CD4-positive, alpha-beta T cell treated with Interleukin-2 at 100 ng/mL for 4 hours (primary cell): Measurements from ENCODE around the gene USP3.
A peak's percentile ranks its signal among the peaks of the same experiment; 100 is the strongest.

Experiments used
- DNase-seq: peaks from one replicate; pipeline ENCODE4 v3.0.0-alpha.2; 2020; ENCODE audit warnings: low spot score

The USP3 gene

DNA sequence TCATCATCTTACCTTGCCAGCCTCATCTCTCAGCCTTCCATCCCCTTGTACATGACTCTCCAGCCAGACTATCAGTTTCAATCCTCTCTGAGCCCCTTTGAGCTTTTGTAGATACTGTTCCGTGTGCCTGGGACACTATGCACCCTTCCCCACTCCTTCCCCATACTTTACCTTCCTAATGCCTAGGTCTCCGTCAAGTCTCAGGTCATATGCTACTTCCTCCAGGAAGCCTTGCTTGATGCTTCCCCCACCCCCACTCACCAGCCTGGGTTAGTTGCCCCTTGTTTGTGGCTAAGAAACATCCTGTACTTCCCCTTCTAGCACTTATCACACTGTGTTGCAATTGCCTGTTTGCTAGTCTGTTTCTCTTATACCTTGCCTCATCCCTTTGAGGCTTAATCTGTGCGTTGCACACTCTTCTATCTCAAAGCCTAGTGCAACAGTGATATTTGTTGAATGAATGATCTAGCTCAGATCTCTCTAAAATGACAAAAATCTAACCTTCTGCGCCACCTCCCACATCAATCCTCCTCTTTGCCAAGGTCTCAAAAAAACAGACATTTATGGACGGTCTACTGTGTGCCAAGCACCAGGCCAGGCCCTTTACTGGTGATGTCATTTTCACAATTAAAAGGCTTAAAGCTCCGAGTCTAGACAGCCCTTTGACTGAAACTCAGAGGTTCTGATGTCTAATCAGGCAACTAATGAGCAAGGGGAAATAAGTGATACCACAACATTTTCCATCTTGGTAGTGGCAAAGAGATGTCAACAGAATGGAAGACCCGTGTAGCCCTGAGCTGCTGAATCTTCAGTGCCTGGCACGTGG lies 6.5 kb upstream of the USP3 start:
- DNase-seq = peak; percentile 84

DNA sequence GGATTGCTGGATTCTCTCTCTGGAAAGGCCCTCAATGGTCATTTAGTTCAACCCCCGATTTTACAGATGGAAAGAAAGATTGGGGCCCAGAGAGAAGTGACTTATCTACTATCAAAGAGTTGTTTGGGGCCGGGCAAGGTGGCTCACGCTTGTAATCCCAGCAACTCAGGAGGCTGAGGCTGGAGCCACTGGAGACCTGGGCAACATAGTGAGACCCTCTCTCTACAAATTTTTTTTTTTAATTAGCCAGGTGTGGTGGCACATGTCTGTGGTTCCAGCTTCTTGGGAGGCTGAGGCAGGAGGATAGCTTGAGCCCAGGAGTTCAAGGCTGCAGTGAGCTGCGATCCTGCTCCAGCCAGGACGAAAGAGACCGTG lies 5.2 kb upstream of the USP3 start:
- DNase-seq = no peak

DNA sequence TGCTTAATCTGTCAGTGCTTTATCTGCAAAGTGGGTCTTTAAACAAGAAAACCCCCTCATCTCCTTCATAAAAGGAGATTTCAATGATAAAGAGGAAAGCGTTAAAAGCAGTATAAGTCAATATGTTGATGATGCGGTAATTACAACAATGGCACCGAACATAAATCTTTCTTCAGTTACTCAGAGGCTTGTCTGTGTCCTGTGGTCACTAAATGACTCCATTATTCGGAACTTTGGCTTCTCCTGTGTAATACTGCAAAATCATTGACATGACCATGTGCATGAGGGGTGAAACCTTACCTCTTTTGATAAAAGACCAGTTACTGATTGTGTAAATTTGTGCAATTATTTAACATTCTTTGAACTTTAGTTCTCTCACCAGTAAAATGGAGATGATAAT lies 4.8 kb upstream of the USP3 start:
- DNase-seq = no peak

DNA sequence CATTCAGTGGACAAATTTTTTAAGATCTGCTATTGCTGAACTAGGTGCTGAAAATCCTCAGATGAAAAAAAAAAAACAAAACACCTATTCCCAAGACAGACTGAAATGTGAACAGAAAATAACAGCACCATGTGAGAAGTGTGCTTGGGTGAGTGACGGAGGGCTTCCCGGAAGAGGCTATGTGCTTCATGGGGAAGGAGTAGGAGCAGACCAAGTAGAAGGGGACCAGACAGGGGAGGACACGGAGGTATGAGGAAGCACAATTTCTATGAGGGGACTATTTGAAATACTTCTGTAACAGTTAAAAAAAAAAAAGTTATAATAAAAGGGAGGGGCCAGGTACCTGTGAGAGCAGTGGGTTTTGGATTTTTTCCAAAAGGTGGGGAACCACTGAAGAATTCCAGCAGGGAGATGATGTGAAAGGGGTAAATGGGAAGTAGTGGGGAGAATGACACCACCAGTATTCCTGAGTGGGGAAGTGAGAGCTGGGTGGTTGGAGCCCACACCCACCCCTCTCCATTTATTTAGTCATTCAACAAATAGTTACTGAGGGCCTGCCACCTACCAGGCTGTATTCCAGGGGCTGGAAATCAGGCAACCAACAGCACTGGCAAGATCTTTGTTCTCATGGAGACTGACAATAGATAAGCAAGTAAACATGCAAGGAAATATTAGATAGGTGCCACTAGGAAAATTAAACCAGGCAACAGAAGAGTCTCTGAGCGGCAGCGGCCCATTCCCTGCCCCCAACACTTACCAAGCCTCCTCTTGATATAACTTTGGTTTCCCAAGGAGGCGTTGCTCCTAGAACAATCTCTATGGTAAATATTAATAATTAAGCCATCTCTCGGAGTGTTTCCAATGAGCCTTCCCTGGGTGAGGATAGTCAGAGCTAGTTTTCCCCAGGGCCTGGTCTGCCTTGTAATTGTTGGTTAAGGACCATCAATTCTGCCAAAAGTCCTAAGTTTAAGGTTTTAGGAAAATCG lies 3.8 kb upstream of the USP3 start:
- DNase-seq = no peak

DNA sequence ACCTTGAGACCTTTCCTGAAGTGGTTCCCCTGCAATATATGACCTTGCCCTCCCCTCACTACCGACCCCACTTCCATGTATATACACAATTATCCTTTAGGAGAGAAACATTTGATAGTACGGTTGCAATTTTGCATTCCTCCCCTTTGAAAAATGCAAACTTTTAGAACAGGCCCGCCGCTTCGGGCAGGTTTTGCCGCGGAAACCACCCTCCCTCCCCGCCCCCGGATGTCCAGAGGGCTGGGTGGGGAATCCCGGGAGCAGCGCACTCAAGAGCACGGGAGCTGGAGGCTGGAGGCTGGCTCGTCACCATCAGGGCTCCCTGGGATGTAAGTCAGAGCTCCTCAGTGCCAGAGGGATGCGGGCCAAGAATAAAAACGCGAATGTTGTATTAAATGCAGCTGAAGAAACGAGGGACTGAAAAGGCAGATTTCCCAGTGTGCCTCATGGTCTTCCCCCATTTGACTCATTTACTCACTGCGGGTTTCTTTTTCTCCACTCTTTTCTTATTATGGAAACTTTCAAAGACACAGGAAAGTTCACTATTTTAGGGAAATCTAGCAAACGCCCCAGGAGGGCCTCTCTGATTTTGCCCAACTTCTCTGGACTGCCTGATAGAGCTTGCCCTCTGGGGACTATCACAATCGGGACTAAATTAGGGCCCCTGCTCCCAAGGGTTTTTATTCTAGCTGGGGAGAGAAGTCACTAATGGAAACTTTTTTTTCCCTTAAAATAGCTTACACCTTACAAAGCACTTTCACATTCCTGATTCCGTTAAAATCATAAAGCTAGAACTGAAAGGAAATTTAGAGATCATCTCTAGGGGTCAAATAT lies 2.9 kb upstream of the USP3 start:
- DNase-seq = no peak

DNA sequence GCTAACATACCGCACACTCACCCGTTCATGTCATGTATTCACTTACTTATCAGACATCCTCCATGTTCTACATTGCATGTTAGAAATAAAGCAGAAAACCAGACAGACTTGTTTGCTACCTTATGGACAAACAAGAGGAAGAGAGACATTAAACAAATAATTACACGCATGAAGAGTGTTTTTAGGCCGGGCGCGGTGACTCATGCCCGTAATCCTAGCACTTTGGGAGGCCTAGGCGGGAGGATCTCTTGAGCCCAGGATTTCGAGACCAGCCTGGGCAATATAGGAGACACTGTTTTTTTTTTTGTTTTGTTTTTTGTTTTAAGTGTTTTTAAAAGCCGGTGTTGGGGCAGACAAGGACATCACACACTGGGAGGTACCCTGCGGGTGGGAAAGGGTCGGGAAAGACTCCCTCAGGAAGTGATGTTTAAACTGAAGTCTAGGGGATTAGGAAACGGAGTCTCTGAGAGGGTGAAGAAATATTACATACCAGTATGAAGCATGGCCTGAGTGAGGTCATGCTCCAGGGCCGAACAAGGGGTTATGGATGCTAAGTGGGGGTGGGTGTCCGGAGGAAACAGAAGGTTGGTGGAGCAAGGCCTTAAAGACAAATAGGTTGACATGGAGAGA lies 2.1 kb upstream of the USP3 start:
- DNase-seq = no peak

DNA sequence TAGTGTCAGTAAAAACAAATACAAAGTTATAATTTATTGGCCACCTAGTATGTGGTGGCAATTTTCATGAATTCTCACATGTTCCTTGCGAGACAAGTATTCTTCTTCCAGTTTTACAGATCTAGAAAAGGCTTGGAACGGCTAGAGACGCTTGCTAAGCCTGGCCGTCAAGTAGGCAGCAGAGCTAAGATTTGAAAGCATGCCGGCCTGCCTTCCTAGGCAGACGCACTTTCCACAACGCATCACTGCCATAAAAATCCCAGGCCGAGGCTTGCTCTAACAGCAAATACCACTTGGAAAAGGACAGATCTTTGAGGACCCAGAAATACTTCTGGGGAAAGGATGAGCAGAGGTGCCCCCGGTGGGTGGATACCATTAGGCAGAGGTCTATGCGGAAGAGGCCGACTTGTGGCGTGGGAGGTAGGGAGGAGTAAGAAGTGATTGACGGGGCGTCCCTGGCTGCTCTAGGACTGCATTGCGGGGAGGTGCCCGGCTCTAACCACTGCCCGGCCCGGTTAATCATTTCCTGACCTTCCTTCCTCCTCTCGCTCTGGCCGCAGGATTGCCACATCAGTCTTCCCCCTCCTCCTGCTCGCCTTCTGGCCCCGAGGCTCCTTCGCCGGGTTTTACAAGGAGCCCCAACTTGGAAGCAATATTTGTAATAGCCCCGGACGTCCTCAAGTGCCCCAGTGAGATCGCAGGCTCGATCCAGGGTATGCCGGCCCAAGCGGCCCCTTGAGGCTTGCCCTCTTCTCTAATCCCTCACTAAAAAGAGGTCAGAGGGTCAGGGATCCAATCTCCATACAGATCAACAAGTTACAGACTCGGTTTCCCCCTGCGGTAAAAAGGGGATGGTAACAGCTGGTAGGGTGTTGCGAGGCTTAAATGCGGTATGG lies 1.3 kb upstream of the USP3 start:
- DNase-seq = peak; percentile 79

DNA sequence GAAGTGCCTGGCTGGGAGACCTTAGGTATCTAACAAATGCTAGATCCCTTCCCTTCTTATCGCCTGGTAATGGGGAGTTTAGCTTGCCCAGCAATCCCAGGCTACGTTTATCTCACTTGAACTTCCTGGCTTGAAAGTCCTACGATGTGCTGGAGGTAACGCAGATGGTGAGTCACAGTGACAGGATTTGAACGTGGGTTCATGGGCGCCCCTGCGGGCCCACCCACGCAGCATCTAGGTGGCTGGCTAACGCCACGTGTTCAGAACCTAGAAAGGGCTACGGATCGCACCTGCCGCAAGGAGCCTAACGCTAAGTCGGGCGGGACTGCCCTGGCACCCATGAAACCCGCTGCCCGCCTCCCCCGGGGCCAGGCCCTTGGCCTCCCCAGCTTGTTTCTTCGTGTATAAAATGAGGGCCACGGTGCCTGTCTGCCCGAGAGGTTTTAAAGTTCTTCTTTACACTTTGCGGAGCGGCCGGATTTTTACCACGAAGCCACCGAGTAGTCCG lies 600 bp upstream of the USP3 start:
- peak; percentile 90 for DNase-seq

DNA sequence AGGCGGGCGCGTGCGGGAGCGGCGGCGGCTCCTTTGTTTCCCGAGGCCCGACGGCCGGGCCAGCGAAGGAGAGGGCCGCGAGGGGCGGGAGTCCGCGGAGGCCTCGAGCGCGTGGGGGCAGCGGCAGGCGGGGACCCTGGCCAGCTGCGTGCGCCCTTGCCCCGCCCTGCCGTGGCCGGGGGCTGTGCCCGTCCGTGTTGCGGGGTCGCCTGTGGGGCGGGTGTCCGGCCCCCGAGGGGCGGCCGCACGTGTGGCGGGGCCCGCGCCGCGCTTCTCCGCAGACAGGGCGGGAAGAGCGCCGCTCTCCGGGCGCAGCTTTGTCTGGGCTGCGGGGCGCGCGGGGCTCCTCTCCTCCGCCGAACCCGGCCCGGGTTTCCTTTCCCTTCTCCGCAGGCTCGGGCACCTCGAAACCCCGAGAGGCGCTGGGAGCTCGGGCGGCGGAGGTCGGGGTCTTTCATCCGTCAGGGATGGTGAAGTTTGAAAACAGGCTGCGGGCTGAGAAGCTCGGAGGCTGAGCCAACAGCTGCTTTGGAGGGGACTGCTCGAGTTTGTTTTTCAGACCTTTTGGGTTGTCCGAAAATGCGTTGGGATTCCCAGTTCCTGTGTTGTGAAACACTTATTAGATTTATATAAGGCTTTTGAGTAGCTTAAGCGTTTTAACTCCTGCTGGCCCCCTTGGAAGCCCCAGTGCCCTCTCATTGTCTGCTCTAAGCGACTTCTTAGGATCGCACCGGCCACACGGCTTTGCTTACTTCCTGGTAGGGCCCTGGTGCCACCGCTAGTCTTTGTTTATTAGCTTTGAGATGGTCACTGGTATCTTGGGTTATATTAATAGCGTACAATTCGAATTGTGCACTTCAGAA lies 817 bp downstream of the USP3 start:
- DNase-seq = peak; percentile 41

DNA sequence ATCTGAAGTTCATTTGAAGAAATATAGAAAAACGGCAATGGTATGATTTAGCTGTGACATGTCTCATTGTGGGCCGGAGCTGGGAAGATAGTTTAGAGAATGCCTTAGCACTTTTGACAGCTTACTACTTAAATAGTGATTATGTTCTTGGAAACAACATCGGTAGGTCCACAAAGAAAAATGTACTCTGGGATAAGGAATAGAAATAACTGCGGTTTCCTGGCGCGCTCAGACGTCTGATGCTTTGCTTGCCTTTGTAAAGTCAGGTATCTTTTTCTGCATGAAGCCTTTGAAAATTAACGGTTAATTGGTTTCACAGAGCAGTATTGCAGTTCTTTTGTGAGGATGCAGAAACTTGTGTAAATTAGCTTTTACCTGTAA lies 1.4 kb downstream of the USP3 start:
- no peak for DNase-seq

DNA sequence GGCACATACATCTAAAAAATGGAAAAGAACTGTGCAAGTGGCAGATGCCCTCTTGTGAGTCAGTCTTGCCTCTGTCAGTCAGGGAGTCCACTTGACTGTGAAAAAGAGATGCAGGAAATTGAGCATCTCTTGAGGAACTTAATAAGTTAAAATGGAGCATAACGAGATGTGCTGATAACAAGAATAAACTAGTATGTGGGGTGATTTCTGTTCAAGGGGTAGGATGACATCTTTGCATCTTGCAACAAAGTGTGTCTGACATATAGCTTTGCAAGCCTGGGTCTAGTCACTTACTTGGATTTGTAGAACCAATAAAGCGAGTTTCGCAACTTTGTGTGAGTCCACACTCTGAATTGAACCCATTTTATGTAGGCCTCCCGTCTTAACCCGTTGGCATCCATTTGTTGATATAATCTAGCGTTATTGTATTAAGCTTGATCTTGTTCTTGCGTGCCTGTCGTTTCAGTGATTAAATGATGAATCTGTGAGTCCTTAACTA lies 2.2 kb downstream of the USP3 start:
- DNase-seq = peak; percentile 69

DNA sequence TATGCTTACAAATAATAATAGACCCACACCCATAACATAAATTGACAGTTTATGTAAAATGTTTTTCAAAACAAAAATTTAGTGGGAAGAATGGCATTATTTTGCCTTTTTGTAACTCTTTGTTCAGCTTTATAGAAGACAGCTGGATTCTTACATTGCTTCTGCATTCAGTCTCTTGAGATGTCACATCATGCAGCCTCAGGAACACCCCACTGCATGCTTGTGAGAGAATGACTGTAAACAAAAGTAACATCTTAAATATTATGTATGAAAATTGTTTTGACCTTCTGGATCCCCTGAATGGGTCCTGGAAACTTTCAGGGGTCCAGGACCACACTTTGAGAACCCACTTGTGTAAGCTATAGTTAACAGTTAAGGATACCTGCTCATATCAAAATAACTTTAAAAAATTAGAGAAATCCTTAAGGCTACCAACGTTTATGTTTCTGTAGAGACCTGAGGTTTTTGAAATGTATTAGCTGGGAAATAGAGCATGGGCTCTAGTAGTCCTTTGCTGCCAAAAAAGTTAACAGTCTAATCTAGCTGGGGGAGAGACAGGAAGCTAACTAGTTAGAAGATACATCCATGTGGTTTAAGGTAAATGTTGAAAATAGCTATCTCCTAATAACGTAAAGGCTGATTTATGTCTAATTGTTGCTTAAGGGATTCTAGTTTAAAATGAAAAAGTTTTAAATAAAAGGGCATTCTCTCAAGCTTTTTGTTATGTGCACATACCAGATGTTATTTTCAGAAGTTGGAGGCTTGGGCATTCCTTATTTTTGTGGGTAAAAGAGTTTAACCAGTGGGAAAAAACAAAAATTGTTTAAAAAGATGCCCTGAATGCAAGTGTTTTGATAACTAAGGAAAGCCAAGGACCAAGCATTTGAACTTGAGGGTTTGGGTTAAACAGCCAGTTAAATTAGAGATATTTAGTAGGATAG lies 3.8 kb downstream of the USP3 start:
- DNase-seq = no peak

DNA sequence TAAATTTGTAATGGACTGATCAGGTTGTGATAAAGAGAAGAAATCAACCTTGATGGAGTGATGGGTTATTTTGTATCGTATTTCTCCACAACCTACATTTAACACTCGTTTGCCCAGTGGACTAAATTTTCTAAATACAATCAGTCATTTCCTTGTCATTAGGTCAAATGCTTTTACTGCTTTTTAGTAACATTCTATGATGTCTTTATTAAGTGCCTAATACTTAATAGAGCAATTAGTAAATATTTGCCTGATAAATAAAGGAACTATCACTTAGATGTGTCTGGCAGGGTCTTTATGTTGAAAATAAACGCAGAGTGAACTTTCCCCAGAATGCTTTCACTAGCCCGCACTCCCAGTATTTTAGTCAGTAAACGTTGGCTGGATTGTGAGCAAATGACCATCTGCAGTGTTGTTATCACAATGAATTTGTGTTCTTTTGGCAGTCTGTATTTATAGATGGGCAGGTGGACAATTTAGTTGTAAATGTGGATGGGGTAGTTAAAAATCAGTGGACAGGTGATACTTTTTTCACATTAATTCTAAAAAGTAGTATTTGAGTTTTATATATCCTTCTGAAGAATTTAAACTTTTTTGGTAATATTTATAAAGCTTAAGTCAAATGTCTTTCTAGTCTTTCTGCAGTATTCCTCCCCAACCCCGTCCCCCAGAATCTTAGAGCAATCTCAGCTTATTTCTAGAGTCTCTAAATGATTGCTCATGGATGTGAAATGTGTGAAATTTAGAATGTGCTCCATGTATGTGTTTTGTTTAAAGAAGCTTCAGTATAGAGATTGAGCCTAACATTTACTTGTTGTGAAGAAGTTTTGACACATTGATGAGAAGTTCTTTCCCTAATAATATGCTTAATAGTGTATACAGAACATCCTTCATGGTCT lies 4.9 kb downstream of the USP3 start:
- no peak for DNase-seq

DNA sequence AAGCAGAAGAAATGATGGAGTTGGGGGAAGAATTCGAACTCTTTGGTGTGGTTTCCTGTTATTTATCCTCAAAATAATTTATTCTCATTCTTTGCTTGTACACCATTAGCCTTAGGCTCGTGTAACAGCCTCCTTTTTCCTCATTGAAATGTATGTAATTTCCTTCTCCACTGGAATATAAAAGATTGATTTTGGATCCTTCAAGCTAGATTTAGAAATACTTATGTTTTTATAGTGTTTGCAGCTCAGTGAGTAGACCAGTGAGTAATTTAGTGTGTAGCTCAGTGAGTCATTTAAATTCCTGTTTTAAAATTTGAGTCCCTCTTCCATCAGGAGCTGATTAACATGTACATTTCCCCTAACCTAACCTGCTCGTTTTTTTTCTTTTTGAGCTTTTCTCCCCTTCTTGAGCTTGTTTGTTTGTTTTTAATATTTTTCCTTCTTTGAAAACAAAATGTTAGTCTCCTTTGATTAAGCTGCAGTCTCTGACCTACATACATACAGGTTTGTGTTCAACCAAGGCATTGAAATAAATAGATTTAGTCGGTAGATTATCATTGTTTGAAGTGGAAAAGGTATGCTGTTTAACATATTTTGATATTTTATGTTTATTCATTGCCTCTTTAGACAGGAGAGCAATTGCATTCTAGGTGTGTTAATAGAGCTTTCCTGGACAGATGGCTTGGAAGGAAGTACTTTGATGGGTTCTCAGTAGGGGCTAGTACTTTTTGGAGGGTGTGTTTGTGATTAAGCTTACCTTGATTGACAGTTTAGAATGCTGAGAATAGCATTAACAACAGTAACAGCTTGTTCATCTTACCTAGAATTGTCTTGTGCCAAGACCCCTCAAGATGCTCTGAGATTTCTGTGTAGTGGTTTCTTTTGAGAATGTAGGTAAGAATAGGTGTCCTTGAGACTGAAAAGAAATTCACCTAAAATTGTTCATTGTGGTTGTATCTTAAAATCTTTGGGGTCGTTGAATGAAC lies 5.9 kb downstream of the USP3 start:
- DNase-seq = peak; percentile 63

DNA sequence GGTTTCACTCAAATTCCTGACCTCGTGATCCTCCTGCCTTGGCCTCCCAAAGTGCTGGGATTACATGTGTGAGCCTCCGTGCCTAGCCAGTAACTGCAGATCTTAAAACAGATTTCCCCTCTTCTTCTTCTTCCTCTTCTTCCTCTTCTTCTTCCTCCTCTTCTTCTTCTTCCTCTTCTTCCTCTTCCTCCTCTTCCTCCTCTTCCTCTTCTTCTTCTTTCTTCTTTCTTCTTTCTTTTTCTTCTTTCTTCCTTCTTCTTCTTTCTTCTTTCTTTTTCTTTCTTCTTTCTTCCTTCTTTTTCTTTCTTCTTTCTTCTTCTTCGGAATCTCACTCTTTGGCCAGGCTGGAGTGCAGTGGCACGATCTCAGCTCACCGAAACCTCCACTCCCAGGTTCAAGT lies 7.8 kb downstream of the USP3 start:
- no peak for DNase-seq

DNA sequence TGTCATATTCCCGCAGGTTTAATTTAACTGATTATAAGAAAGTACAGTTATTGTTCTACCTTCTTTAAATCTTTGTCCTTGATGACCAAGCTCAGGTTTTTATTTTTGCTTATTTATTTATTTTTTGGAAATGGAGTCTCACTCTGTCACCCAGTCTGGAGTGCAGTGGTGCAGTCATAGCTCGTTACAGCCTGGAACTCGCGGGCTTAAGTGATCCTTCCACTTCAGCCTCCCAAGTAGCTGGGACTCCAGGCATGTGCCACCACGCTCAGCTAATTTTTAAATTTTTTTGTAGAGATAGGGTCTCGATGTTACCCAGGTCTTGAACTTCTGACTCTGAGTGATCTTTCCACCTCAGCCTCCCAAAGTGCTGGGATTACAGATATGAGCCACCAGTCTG lies 8.9 kb downstream of the USP3 start:
- DNase-seq = no peak
